DMS114 treated with DMSO at 0.1 percent for 48 hours (cell line): Measurements from ENCODE around the gene LRPAP1.
"Not testable (repeated sequence)": the region's sequence is repeated elsewhere in the genome, so short reads cannot be mapped to it uniquely, and the experiment has no call there.

Experiments used
- DNase-seq: peaks from one replicate; lab custom pipeline; 2025; ENCODE audit not compliant: unreplicated experiment; lab: John Stamatoyannopoulos, UW

Gene LRPAP1

DNA sequence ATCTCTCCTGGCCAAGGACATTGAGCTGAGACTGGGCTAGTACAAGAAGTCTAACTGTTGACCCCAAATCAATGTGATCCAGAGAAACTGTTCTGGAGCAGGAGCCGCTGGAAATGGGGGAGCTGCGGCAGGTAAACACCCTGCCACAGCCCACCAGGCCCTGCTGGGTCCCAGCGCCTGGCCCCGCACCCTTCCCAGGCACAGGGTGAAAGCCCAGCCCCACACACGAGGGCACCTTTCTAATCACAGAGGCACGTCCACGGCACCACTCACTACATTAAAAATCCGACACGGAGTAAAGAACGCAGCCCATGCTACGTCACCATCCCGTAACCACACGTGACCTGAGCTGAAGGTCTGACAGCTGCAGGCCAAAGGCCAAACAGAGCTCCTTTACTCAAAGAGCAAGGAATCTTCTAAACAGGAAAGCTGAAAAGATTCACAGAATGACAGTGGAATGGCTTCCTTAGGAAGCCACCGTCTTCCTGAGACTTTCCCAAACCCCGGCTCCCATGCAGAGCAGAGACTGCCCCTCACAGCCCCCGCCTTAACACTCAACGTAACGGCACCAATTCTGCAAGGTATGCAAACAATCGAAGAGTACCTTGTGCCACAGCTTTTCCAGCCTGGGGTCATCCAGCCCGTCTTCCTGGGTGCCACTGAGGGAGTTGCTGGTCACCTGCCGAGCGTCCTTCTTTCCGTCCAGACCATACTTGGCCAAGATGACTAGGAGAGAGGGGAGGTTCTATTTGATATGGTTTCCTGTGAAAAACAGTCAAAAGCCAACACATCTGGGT, 12.6 kb downstream of the LRPAP1 start:
- DNase-seq, result no peak

DNA sequence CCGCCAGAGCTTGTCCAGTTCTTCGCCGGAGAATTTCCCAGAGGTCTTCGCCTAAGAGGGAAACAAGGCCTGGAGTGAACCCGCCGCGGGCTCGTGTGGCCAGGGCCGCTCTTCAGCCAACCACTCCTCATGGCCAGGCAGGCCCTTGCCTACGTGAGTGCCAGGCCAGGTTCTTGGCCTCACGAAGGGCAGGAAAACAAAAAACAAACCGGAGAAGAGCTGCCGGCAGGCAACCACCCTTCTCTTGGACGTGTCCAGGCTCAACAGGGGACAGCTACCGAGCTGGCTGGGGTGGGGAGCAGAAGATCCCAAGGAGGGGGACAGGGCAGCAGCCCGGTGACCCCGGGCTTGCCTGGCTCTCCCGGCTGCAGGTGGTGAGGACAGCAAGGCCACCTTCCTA, 13.3 kb downstream of the LRPAP1 start:
- DNase-seq, result no peak

DNA sequence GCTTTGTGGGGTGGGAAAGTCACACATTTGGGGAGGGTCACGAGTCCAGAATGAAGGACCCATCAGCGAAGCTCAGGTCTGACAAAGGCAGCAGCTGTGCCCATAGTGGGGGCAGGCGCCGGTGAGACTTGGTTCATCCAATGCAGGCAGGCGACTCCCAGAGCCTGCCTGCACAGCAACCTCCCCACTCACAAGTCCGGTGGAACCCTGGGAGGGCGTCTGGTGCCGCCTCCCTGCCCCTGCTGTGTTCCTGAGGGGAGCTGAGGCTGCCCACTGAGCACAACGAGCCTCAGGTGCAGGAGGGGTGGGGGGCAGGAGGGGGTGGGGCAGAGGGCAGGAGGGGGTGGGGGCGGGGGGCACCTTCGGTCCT, 13.7 kb downstream of the LRPAP1 start:
- no peak for DNase-seq

DNA sequence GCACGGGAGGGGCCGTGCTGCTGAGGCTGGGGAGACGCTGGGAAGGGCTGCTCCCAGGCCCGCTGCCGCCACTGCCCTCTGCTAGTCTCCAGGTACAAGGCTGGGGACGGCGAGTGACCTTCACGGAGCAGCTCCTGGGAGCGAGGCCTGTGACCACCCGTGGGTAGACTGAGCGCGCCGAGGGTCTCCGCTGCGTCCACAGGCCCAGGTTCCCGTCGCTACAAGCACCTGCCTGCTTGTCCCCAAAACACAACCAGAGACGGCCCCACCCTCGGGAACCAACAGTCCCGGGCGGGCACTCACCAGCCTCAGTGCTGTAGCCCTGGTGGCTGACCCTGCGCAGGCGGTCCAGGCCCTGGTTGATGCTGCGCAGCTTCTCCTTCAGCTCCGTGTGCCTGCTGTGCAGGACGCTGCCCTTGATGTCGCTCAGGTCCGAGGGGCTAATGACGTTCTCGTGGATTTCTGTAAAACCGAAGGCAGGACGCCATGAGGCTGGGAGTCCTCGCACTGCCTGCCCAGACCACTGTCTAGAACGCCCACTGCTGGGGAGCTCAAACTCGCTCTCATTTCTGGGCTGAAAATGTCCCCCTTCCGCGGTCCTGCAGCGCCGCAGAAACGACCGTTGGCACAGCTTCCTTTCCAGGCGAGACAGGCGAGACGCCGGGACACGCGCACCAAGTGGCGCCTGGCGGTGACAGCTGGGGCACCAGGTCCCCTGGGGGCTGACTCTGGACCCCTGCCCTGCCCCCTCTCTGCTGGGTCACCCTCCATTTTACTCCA, 14.3 kb downstream of the LRPAP1 start:
- DNase-seq, result no peak

DNA sequence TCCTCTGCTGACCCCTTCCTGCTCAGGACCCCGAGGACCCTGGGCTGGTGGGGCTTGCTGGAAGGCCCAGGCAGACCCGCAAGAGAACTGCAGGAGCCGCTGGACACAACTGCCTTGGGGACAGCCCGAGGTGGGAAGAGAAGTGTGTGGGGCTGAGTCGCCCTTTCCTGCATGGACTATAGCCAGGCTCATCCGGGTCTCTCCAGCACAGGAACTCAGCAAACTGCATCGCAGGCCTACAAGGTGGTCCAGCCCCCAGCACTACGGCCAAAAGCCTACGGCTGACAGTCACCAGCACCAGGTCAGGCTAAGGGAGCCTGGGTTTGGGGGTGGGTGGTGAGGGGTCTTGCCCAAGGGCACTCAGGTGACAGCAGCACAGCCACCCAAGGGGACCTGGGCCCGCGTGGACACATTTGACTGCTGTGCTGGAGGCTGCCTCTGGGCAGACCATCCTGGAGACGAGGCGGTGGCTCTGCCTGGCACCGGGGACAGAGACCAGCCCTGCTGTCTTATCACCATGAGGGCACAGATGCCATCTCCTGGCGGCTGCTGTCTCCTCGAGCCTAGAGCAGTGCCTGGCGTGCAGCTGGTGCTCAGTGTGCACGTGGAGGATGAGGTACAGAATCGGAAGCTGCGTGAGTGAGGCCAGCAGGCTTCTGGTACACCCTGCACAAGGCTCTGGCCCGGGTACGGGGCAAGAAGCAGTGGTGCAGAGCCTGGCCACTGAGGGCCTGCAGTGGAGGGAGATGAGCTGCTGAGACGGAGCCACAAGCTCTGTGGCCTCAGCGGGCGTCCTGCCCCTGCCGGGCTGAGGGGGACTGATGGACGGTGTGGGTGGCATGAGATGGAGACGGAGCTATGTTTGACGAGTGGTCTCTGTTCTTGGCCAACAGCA, 15.1 kb downstream of the LRPAP1 start:
- no peak for DNase-seq

DNA sequence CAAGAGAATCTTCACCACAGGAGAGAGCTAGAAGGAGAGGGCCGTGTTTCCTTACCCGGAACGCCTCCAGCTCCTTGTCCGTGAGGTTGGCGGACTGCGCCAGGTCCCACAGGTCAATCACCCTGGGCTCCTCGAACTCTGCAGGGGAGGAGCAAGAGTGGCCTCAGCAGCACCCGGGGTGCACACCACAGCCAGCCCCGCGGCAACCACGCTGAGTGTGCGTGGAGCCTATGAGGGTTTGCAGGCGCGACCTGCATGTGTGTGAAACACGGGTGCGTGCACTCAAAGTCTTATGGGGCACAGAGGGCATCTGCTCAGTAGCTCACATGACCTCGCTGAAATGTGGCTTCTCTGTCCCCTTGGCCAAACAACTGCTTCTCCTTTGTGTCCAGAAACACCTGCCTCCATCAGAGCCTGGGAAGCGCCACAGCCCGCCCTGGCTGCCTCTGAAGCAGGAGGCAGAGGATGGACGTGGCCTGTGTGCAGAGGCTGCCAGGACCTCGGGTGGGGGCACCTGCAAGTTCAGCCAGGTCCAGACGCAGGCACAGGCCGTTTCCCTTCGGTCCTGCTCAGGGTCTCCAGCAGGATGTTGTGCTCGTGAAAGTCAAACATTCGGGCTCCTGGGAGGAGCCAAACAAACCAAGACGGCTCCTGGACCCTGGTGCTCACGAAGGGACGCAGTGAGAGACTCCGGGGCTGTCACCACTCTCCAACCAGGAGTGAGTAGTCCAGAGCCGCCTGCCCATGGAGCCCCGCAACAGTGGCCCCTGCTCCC, 16.0 kb downstream of the LRPAP1 start:
- DNase-seq, result no peak

DNA sequence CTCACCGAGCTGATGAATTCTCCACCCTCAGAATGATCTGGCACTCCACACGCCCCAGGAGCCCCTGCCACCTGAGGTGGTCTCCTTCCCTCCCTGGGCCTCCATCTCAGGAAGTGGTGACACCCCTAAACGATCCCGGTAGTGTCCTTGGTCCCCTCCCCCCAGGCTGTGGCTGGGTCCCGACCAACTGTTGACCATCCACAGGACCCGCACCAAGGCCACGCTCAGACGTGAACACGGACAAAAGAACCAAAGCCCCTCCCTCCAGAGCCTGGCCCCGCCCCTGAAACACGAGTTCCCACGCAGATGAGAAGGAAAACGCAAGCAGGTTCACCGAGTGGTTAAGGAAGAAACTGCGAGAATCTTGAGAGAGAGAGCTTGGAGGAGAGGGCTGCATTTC, 16.6 kb downstream of the LRPAP1 start:
- DNase-seq, result no peak

DNA sequence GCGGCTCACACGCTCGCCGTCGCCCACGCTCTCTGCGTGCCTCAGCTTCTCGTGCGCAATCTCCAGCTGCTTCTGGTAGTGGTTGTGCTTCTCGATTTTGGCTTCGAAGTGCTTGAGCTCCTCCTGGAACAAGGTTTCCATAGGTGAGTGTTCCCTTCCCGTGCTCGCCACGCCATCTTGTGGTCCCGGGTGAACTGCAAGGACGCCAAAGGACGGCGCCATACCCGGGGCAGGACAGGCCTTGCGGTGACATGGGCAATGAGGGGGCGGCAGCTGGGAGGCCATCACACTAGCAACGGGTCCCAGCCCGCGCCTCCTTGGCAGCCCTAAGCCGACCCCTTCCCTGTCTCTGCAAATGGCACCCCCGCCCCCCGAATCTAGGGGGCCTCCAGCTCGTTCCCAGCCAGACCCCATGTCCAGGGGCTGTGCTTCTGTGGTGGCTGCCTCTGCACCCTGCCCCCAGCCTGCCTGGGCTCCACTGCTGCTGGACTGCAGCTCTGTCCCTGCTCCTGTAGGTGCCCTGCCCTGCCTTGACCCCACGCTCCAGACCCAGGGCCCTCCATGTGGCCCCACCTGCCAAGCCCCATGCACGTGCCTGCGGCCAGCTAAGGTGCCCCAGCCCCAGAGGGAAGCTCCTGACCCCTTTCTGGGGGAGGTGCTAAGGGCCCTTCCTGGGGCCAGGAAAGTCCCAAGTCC, 17.3 kb downstream of the LRPAP1 start:
- no peak for DNase-seq

DNA sequence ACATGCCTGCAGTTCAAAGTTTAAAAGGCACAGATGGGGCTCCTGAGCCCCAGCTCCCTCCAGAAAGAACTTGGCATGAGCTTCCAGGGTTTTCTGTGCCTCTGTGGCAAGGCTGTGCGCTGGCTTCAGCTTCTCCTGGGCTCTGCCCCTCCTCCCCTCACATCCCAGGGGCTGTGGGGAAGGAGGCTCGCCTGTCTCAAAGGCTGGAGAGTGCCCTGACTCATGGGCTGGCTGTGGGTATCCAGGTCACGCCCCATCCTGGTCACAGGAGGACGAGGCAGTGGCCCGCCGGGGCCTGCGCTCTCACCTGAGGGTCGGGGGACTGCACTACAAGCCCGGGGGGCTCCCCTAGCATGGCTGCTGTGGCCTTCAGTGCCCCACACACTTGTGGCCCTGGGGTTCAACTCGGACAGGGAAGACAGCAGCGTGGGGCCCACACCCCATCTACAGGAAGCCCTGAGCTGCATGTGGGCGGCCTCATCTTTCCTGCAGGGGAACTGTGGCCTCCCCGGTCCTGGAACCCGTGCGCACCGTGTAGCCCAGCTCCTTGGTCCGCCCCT, 17.9 kb downstream of the LRPAP1 start:
- no peak for DNase-seq

DNA sequence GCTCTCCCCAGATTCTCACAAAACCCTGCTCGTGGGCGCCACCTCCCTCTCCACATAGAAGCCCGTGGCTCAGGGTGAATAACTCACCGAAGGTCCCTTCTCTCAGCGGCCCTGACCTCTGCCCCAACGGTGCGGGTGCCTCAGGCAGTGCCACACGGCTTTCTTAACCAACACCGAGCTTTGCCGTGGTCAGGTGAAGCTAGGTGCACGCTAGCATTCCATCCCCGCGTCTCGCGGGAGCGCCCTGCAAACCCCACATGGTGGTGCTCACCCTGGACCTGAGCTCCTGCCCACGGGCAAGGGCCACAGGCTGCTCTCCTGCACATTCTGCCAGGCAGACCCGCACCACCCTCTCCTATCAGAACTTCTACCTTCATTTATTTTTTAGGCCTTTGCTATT, 18.4 kb downstream of the LRPAP1 start:
- no peak for DNase-seq

DNA sequence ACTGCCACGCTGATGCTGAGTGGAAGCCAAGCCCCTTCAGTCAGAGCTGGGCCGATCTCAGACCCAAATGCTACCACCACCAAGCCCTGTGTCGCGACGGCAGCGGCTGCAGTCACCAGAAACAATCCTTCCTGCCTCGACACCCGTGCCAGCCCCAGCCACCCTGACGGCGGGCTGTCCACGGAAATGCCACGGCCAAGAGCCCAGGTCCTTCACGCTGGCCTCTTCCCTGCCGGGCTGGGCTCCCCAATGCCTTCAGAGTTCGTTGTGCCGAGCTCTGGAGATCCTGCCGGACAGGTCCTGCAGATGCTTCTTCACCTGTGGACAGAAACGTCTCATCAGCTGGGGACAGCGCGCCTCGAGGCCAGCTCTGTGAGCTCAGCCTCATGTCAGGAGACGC, 19.5 kb downstream of the LRPAP1 start:
- DNase-seq, result no peak

DNA sequence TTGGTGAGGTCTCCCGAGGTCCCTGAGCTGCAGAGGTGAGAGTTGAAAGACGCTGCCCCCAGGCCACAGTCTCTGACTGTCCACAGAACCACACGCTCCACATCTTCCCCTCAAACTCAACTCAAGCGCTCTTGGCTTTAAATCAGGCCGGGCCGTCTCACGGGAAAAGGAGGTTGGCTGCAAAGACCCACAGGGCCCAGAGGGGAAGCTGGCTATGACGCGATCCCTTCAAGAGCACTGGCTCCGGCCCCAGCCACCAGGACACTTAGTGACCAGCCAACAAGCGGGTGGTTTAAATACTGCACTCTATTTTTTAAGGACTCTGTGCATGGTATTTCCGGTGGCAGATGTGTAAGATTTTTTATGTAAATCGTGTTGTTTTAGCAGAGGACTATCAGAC, 19.9 kb downstream of the LRPAP1 start:
- DNase-seq, result no peak

DNA sequence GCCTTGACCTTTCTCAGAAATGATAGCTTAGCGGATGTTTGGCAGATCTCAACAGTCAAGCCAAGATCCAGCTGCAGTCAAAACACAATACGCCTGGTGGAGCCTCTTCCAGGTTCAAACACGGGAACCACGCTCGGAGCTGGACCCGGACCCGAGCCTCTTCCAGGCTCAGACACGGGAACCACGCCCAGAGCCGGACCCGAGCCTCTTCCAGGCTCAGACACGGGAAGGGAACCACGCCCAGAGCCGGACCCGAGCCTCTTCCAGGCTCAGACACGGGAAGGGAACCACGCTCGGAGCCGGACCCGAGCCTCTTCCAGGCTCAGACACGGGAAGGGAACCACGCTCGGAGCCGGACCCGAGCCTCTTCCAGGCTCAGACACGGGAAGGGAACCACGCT, 20.6 kb downstream of the LRPAP1 start:
- not testable (repeated sequence) for DNase-seq

DNA sequence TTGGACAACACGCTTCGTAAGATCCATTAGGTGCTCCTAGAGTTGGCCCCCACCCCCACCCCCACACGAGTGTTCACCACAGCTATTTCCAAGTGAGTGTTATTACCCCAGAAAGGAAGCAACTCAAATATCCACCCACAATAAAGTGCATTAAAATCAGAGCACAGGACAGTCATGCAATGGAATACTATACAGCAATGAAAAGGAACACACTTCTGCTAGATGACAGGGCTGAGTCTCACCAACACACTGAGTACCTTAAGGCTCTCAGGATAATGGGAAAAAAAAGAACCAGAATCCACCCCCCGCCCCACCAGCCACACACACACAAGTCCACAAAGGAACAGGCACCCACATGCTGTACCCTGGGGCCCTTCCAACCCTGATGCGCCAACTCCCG, 21.0 kb downstream of the LRPAP1 start:
- no peak for DNase-seq

DNA sequence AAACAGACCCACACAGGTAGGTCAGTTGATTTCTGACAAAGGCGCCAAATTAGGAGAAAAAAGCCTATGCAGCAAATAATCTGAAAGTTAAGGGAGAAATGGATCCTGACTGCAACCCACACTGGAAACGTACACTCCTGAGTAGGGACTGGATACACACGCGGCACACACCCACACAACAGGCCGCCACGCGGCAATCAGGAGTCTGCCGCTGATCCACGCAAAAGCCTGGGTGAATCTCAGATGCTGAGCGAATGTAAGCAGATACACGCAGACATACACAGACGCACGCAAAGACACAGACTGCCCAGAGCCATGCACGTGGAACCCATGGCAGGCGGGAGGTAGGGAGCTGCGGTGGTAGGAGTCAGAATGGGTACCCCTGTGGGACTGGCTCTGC, 21.7 kb downstream of the LRPAP1 start:
- no peak for DNase-seq

DNA sequence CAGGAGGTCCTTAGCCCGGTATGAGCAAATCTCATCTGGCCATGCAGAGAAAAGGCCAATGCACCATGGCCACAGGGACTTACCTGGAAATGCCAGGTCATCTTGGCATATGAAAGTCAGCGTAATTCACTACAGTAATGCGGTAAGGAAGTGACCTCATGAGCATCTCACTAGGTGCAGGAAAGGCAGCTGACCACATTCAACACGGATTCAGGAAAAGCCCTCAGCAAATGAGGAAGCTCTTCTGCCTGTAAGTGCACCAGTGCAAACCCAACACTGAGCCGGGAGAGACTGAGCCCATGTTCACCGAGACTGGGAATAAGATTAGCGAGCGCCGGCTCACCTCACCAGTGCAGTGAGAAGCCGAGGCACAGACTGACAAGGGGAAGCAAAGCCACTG, 23.7 kb downstream of the LRPAP1 start:
- no peak for DNase-seq

DNA sequence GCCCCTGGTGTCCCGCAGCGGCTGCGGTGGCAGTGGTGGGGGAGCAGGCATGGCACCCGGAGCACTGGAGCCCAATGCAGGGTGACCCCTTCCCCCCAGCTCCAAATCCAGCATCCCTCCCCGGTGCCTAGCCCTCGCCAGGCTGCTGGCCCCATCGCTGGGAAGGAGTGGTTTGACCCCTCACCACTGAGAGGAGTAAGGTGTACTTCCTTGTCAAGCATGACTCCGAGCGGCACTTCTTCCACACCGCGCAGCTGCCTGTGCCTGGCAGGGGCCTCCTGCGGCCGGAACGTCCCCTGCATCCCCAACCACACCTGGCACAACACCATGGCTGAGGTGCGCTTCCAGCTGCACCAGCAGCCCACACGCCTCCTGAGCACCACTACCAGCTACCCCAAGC, 27.0 kb downstream of the LRPAP1 start:
- no peak for DNase-seq

DNA sequence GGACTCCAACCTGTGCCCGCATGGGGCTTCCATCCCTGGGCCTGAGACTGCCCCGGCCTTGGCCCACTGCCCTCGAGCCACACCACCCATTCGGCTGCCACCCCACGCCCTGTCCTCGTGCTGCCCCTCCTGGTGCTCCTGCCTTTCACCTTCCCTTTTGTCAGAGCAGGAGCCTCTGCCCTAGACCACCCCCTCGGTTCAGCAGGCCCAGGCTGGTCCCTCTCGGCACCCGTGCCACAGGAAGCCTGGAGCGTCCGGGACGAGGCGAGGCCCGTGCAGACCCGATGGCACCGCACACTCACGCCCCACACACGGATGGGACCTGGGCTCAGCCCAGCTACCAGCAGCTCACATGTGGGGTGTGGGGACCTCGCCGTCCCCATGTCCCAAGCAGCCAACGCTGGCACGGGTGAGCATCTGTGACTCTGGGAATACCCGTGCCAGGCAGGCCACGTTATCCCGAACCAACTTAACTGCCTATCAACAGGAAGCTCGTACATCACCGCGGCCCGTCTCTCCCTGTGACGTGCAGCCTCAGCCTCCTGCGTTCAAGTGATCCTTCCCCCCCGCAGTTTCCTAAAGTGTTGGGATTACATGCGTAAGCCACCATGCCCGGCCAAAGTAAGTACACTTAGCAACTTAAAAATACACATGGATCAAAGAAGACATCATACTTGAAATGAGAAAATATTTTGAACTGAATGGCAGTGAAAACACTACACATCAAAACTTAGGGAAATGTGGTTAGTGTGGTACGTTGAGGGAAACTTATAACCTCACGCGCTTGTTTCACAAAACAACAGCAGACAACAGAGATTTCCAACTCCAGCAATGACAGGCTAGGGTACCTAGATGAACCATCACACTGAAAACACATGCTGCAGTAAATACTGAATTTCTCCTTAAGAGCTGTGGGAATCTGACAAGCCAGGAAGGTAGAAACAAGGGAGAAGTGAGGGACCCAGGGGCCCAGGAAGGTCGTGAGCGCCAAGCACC, 29.0 kb downstream of the LRPAP1 start:
- DNase-seq, result no peak
